IMR-90 (cell line): ENCODE measurements around the gene TF.

Experiments
- BHLHE40 ChIP-seq: fragments of 150-350 bp; IDR thresholded peaks from 2 replicates; pipeline ENCODE4 v1.6.1; 2016; ENCODE audit warnings: mild to moderate bottlenecking, low read depth, low read length
- CHD1 ChIP-seq: IDR thresholded peaks from 2 replicates; pipeline ENCODE4 v1.6.1; 2012; ENCODE audit warnings: low read depth, low read length, improper control_type of control experiment
- MAFK ChIP-seq: IDR thresholded peaks from 2 replicates; pipeline ENCODE4 v1.6.1; 2012; ENCODE audit warnings: low read depth, low read length, improper control_type of control experiment
- MAZ ChIP-seq: IDR thresholded peaks from 2 replicates; pipeline ENCODE4 v1.6.1; 2012; ENCODE audit warnings: low read depth, mild to moderate bottlenecking, low read length, improper control_type of control experiment, moderate library complexity, borderline replicate concordance
- NFE2L2 ChIP-seq: fragments of 150-350 bp; IDR thresholded peaks from 2 replicates; pipeline ENCODE4 v1.6.1; 2016; ENCODE audit warnings: low read depth, mild to moderate bottlenecking, low read length
- POLR2A ChIP-seq: IDR thresholded peaks from 2 replicates; pipeline ENCODE4 v1.6.1; 2012; ENCODE audit warnings: mild to moderate bottlenecking, low read depth, low read length
- RAD21 ChIP-seq: IDR thresholded peaks from 2 replicates; pipeline ENCODE4 v1.6.1; 2012; ENCODE audit warnings: low read length, improper control_type of control experiment
- RCOR1 ChIP-seq: IDR thresholded peaks from 2 replicates; pipeline ENCODE4 v1.6.1; 2012; ENCODE audit warnings: mild to moderate bottlenecking, low read length, improper control_type of control experiment; ENCODE audit not compliant: insufficient replicate concordance
- RFX5 ChIP-seq: IDR thresholded peaks from 2 replicates; pipeline ENCODE4 v1.8.0; 2012; ENCODE audit warnings: low read depth, mild to moderate bottlenecking, low read length, moderate library complexity
- SMC3 ChIP-seq: fragments of 150-350 bp; IDR thresholded peaks from 2 replicates; pipeline ENCODE4 v1.6.1; 2016; ENCODE audit warnings: low read depth, mild to moderate bottlenecking, antibody characterized with exemption, low read length, moderate library complexity
- TF ChIP-seq, protein P1 (sequence below): conservative IDR thresholded peaks from 2 replicates; pipeline ENCODE4 v1.5.1; 2012; ENCODE audit warnings: mild to moderate bottlenecking, low read depth, low read length, improper control_type of control experiment
- TF ChIP-seq, protein P2 (sequence below): fragments of 150-350 bp; IDR thresholded peaks from 2 replicates; pipeline ENCODE4 v1.6.1; 2017; ENCODE audit warnings: mild to moderate bottlenecking, antibody characterized with exemption, low read length, low read depth
- TF ChIP-seq, protein P3 (sequence below): fragments of 150-350 bp; IDR thresholded peaks from 2 replicates; pipeline ENCODE4 v1.6.1; 2016; ENCODE audit warnings: low read depth, mild to moderate bottlenecking, low read length, moderate library complexity, borderline replicate concordance

DNA sequence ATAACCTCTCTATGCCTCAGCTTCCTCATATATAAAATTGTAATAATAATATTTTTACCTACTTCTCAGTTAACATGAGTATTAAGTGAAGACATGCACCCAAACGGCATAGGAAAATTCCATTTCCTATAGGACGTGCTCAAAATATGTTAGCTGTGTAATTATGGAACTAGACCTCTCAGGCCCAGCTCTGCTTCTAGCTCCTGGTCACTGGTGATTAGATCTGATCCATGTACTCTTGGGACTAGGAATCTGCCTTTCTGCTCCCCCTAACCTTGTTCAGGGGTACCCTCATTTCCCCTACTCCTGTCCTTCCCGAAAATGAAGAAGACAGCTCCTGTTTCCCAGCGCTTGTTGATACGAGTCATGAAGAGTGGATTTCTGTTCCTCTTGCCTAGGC is 29.6 kb downstream of the TF start:
- TF ChIP-seq NFE2L2 = no peak
- TF ChIP-seq, protein P1, sequence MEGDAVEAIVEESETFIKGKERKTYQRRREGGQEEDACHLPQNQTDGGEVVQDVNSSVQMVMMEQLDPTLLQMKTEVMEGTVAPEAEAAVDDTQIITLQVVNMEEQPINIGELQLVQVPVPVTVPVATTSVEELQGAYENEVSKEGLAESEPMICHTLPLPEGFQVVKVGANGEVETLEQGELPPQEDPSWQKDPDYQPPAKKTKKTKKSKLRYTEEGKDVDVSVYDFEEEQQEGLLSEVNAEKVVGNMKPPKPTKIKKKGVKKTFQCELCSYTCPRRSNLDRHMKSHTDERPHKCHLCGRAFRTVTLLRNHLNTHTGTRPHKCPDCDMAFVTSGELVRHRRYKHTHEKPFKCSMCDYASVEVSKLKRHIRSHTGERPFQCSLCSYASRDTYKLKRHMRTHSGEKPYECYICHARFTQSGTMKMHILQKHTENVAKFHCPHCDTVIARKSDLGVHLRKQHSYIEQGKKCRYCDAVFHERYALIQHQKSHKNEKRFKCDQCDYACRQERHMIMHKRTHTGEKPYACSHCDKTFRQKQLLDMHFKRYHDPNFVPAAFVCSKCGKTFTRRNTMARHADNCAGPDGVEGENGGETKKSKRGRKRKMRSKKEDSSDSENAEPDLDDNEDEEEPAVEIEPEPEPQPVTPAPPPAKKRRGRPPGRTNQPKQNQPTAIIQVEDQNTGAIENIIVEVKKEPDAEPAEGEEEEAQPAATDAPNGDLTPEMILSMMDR = no peak
- TF ChIP-seq CHD1 = no peak
- TF ChIP-seq BHLHE40 = no peak
- TF ChIP-seq RAD21 = no peak
- TF ChIP-seq POLR2A = no peak
- TF ChIP-seq MAFK = no peak
- TF ChIP-seq RFX5 = no peak
- no peak for TF ChIP-seq SMC3
- no peak for TF ChIP-seq MAZ
- TF ChIP-seq, protein P2, sequence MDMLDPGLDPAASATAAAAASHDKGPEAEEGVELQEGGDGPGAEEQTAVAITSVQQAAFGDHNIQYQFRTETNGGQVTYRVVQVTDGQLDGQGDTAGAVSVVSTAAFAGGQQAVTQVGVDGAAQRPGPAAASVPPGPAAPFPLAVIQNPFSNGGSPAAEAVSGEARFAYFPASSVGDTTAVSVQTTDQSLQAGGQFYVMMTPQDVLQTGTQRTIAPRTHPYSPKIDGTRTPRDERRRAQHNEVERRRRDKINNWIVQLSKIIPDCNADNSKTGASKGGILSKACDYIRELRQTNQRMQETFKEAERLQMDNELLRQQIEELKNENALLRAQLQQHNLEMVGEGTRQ = no peak
- TF ChIP-seq RCOR1 = no peak
- TF ChIP-seq, protein P3, sequence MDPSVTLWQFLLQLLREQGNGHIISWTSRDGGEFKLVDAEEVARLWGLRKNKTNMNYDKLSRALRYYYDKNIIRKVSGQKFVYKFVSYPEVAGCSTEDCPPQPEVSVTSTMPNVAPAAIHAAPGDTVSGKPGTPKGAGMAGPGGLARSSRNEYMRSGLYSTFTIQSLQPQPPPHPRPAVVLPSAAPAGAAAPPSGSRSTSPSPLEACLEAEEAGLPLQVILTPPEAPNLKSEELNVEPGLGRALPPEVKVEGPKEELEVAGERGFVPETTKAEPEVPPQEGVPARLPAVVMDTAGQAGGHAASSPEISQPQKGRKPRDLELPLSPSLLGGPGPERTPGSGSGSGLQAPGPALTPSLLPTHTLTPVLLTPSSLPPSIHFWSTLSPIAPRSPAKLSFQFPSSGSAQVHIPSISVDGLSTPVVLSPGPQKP = no peak
